CD4-positive, alpha-beta T cell treated with Interleukin-1 beta for 1 hour (primary cell): ENCODE data around the gene R3HDM4.
"Not testable (repeated sequence)": the region's sequence is repeated elsewhere in the genome, so short reads cannot be mapped to it uniquely, and the experiment has no call there.

Source experiments
- DNase-seq, 2 donors: peaks; one replicate each; pipeline ENCODE4 v3.0.0-alpha.2; 2020 to 2022

Gene R3HDM4

DNA sequence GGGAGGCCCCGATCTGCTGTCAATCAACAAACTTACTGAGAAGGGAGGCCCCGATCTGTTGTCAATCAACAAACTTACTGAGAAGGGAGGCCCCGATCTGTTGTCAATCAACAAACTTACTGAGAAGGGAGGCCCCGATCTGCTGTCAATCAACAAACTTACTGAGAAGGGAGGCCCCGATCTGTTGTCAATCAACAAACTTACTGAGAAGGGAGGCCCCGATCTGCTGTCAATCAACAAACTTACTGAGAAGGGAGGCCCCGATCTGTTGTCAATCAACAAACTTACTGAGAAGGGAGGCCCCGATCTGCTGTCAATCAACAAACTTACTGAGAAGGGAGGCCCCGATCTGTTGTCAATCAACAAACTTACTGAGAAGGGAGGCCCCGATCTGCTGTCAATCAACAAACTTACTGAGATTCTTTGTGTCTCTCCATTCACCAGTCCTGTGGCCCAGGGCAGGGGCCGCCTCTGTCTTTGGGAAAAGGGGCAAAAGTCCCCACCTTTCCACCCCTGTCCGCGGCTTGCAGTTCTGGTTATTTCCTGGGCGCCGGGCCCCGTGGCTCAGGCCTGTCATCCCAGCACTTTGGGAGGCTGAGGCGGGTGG, 59.3 kb downstream of the R3HDM4 start:
- DNase-seq: not testable (repeated sequence)

DNA sequence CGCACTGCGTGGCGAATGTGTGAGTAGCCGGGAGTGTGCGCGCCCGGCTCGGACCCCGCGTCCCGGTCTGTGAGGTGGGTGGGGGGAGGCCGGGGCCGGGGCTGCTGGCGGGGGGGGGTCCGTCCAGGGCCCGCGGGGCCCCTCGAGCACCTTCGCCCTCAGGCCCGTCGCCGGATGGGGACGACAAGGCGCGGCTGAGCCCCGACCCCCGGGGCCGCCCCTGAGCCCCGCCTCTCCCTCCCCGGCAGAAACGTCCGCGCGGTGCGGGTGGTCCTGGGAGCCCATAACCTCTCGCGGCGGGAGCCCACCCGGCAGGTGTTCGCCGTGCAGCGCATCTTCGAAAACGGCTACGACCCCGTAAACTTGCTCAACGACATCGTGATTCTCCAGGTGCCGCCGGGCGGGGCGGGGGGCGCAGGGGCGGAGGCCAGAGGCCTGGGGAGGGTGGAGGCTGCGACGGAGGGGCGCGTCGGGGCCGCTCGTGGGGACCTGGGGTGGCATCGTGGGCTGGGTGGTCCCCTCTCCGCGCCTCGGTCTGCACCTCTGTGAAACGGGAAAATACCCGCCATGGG, 59.9 kb downstream of the R3HDM4 start:
- no peak for DNase-seq

DNA sequence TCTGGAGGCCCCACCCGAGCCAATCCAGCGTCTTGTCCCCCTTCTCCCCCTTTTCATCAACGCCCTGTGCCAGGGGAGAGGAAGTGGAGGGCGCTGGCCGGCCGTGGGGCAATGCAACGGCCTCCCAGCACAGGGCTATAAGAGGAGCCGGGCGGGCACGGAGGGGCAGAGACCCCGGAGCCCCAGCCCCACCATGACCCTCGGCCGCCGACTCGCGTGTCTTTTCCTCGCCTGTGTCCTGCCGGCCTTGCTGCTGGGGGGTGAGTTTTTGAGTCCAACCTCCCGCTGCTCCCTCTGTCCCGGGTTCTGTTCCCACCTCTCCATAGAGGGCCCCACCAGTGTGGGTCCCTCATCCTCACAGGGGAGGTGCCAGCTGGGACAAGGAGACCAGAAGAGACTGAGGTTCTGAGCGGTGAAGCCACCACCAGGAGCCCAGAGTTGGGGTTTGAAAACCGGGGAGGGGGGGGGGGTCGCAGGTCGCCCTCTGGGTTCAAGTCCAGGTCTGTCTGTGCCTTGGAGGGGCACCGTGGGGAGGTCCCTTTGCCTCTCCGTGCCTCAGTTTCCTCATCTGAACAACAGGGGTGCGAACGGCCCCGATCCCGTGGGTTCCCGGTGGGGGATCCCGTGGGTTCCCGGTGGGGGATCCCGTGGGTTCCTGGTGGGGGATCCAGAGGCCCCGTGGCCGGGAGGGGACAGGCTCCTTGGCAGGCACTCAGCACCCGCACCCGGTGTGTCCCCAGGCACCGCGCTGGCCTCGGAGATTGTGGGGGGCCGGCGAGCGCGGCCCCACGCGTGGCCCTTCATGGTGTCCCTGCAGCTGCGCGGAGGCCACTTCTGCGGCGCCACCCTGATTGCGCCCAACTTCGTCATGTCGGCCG, 60.6 kb downstream of the R3HDM4 start, which contains the start of gene ELANE:
TSS of gene ELANE (plus strand) at position 168 of the 878 bp plus-strand sequence. CDS start at position 194, 26 bp downstream.
- DNase-seq: no peak

DNA sequence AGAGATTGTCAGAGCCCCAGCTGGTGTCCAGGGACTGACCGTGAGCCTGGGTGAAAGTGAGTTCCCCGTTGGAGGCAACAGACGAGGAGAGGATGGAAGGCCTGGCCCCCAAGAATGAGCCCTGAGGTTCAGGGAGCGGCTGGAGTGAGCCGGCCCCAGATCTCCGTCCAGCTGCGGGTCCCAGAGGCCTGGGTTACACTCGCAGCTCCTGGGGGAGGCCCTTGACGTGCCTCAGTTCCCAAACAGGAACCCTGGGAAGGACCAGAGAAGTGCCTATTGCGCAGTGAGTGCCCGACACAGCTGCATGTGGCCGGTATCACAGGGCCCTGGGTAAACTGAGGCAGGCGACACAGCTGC, 62.1 kb downstream of the R3HDM4 start:
- no peak for DNase-seq

DNA sequence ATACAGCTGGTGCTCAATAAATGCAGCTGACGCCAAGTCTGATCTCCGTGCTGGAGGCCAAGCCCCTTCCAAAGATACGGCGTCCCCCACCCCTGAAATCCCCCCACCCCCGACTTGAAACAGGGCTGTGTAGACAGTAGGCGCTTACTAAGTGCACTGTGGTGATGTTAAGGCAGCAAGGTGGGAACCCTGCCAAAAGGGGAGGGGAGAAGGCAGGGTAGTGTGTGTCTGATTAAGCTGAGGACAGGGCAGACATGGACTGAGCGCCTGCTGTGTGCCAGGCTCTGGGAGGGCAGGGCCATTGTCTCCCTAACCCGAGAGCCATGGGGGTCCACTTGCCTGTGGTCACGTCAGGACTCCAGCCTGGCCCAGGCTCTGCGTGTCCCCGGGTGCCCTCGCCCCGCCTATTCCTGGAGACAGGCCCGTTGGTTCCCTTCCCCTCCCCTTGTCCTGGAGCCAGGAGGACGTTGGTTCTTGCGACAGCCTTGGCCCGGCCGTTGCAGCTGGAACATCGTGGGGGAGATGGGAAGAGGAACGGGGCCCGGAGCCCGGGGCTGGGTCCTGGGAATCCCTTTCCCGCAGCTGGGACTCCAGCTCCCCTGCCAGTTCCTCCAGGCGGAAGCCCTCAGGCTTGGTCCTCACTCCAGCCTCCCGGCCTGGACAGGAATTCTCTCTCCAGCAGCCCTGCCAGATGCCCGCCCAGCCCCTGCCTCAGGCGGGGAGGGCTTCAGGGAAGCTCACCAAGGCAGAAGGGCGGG, 62.6 kb downstream of the R3HDM4 start:
- DNase-seq: no peak

DNA sequence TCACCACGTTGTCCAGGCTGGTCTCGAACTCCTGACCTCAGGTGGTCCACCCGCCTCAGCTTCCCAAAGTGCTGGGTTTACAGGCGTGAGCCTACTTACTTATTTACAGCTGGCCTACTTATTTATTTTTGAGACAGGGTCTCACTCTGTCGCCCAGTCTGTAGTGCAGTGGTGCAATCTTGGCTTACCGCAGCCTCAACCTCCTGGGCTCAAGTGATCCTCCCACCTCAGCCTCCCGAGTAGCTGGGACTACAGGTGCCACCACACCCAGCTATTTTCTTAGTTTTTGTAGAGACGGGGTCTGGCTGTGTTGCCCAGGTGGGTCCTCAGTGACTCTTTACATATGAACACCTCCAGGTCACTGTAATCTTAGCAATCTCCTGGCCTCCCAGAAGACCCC, 63.8 kb downstream of the R3HDM4 start:
- DNase-seq: not testable (repeated sequence)

DNA sequence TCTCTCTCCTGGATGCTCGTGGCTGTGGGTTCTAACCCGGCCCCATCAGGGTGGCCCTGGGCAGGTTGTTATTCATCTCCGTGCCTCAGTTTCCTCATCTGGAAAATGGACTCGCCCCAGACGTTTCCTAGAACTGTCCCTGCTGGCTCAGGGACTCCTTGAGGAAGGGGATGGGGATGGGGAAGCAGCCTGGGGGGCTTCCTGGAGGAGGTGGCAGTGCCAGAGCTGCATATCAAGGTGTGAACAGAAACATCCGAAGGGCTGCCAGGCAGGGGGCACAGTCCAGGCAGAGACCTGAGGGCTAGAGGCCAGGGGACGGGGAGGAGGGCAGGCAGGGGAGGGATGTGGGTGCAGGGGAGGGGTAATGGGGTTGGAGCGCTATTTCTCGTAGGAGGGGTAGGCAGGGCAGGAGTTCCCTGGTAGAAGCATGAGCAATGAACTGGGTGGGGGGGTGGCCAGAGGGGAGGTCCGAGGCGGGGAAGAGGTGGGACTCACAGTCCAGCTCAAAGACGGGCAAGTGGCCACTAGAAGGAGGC, 64.6 kb downstream of the R3HDM4 start:
- no peak for DNase-seq
